ENCODE data around the gene AFF1. TPM values are rescaled to one million over a fixed set of nuclear protein-coding genes. Genes with fewer than 3 reads are reported as not detected.
A peak's percentile ranks its signal among the peaks of the same experiment; 100 is the strongest.

AFF1 gene
- total RNA-seq, 2 experiments from 2014 or later = 28.7 to 69.7 TPM

GRCh38 chr4:87006426-87006675, 71.5 kb downstream of the AFF1 start:
- BruUV-seq (replicated peaks) = TSS peak; percentile 97
- peaks cover 78% of the 10 kb centered on the region; the same call in 1 of the 2 replicates for H3K79me2 ChIP-seq (ENCODE audit: insufficient read depth, low read depth, low read length)
- H3K9me3 ChIP-seq (ENCODE audit: low read length) = no peaks in the 10 kb centered on the region
- ChIA-PET CTCF (ENCODE audit: unreplicated experiment) (interaction anchor here (0.5 to 1.1 kb wide), 3 partner anchors 61 to 83 kb away, joined by 3 to 7 read pairs (median 3); partner anchors contain the start of gene AFF1), POLR2A (interaction anchor here (0.5 to 6.2 kb wide), 23 partner anchors 8 to 715 kb away, joined by 3 to 50 read pairs (median 4); partner anchors contain the start of gene AFF1)
- H3K4me1 ChIP-seq (ENCODE audit: insufficient read depth, low read length, poor library complexity, severe bottlenecking) = peaks cover 66% of the 10 kb centered on the region
- intact Hi-C loops (cut with micrococcal nuclease; ENCODE audit: unreplicated experiment) = loop anchor here (1.0 to 10.0 kb wide), 6 partner anchors 45 to 1278 kb away; partner anchors contain the start of gene PPM1K
- peak overlapping the region; percentile 86 for H3K27ac ChIP-seq (ENCODE audit: low read depth, low read length, poor library complexity, severe bottlenecking)
- peak overlapping the region; percentile 79 for H3K4me3 ChIP-seq (ENCODE audit: low read depth, low read length, poor library complexity, severe bottlenecking)
- H3K9me2 ChIP-seq (ENCODE audit: insufficient read depth, low read length) = no peaks in the 10 kb centered on the region
- H2AFZ ChIP-seq (ENCODE audit: low read length) = peak overlapping the region; percentile 13; the same call in 1 of the 2 replicates
- no peaks in the 10 kb centered on the region for H3K36me3 ChIP-seq (ENCODE audit: insufficient read depth, low read length)
- DNase-seq (ENCODE audit: low spot score) = no peak
- TF ChIP-seq CTCF (conservative IDR thresholded peaks at IDR 0.05; ENCODE audit: low read length) (peak; percentile 53), EZH2phosphoT487 (IDR thresholded peaks at IDR 0.05; ENCODE audit: borderline replicate concordance, low read depth, low read length) (no peak)
- H4K20me1 ChIP-seq (ENCODE audit: insufficient read depth, low read length) = peaks cover 41% of the 10 kb centered on the region
- peak overlapping the region; percentile 91 for H3K4me2 ChIP-seq (ENCODE audit: low read length)

GRCh38 chr4:87006676-87007527, 72.1 kb downstream of the AFF1 start:
- intact Hi-C loops (cut with micrococcal nuclease; ENCODE audit: unreplicated experiment) = loop anchor here (1.0 to 10.0 kb wide), 7 partner anchors 46 to 1278 kb away; partner anchors contain the start of gene PPM1K
- H3K27ac ChIP-seq (ENCODE audit: low read depth, low read length, poor library complexity, severe bottlenecking) = peak overlapping the region; percentile 86
- H3K4me2 ChIP-seq (ENCODE audit: low read length) = peak overlapping the region; percentile 91
- H3K79me2 ChIP-seq (ENCODE audit: insufficient read depth, low read depth, low read length) = peaks cover 79% of the 10 kb centered on the region; the same call in 1 of the 2 replicates
- H4K20me1 ChIP-seq (ENCODE audit: insufficient read depth, low read length) = peaks cover 47% of the 10 kb centered on the region
- no TSS peak for BruUV-seq (replicated peaks)
- peaks cover 66% of the 10 kb centered on the region for H3K4me1 ChIP-seq (ENCODE audit: insufficient read depth, low read length, poor library complexity, severe bottlenecking)
- DNase-seq (ENCODE audit: low spot score) = peak; percentile 94
- TF ChIP-seq EZH2phosphoT487 (IDR thresholded peaks at IDR 0.05; ENCODE audit: borderline replicate concordance, low read depth, low read length) (no peak), CTCF (conservative IDR thresholded peaks at IDR 0.05; ENCODE audit: low read length) (no peak; the same call in 1 of the 2 replicates)
- ChIA-PET POLR2A (interaction anchor here (0.5 to 6.2 kb wide), 25 partner anchors 8 to 716 kb away, joined by 3 to 50 read pairs (median 4); partner anchors contain the start of gene AFF1), CTCF (ENCODE audit: unreplicated experiment) (interaction anchor here (0.5 to 1.1 kb wide), 4 partner anchors 61 to 84 kb away, joined by 3 to 7 read pairs (median 4); partner anchors contain the start of gene AFF1)
- H3K4me3 ChIP-seq (ENCODE audit: low read depth, low read length, poor library complexity, severe bottlenecking) = peak overlapping the region; percentile 79
- peak overlapping the region; percentile 15; the same call in 1 of the 2 replicates for H2AFZ ChIP-seq (ENCODE audit: low read length)
- no peaks in the 10 kb centered on the region for H3K9me2 ChIP-seq (ENCODE audit: insufficient read depth, low read length)
- H3K36me3 ChIP-seq (ENCODE audit: insufficient read depth, low read length) = no peaks in the 10 kb centered on the region
- H3K9me3 ChIP-seq (ENCODE audit: low read length) = no peaks in the 10 kb centered on the region
